Neural cell (in vitro differentiated cells): ENCODE measurements around the gene NFASC.

Experiments
- EZH2 ChIP-seq: fragments of 200-600, 300-800 bp; shearing (Covaris generic), sonication (generic); IDR thresholded peaks from 2 replicates; pipeline ENCODE4 v1.6.1; 2014; ENCODE audit warnings: antibody characterized with exemption, low read length, borderline replicate concordance, mild to moderate bottlenecking; ENCODE audit not compliant: insufficient read depth, poor library complexity, severe bottlenecking
- RAD21 ChIP-seq: fragments of 450-650 bp; conservative IDR thresholded peaks from 2 replicates; pipeline ENCODE4 v1.6.1; 2014; ENCODE audit warnings: antibody characterized with exemption, mild to moderate bottlenecking, moderate library complexity

DNA sequence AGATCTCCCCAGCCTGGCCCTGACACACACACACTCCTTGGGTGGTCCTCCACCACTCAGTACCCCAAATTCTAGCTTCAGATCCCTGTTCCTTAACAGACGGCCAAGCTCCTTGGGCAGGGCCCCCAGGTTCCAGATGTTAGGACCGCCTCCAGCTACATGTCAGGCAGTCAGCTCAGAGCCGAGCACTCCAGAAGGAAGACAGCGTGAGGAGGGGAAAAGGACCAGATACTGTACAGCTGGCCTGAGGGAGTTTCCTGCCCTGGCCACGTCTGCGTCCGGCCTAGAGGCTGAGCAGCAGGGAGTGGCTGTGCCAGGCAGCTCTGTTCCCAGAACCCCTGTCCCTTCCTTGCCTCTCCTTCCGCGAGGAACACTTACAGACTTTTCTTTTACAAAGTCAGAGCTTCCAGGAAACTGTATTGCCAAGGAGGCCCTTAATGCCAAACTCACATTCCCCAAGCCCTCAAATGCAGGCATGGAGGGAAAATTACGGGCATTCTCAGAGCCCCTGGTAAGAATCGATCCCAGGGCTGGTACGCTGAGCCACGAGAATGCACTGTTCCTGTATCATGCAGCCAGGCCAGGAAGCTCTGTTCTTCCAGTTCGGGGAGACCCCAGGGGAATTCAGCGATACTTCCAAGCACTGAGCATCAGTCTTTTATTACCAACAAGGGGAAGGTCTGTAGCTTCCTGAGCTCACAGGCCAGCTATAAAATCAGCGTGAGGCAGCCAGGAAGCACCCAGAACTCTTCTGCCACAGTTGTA, 127.1 kb downstream of the NFASC start:
- TF ChIP-seq EZH2 (no peak), RAD21 (no peak)
